Neuronal stem cell (in vitro differentiated cells): ENCODE results near the gene THADA.

Experiments
- DNase-seq: peaks from one replicate; pipeline ENCODE4 v3.0.0-alpha.2; 2013; ENCODE audit warnings: low spot score
- H2AFZ ChIP-seq: one replicate; pipeline ENCODE4 v1.6.1; 2013; ENCODE audit warnings: mild to moderate bottlenecking, low read length, inconsistent platforms
- H2AK5ac ChIP-seq: 2 replicates; pipeline ENCODE4 v1.6.1; 2013; ENCODE audit warnings: low read depth, mild to moderate bottlenecking, inconsistent platforms, low read length, moderate library complexity, mixed read lengths
- H2BK120ac ChIP-seq: 2 replicates; pipeline ENCODE4 v1.6.1; 2013; ENCODE audit warnings: low read depth, mild to moderate bottlenecking, inconsistent platforms, low read length, moderate library complexity, mixed read lengths
- H2BK12ac ChIP-seq: one replicate; pipeline ENCODE4 v1.6.1; 2013; ENCODE audit warnings: low read length, inconsistent platforms
- H2BK15ac ChIP-seq: 2 replicates; pipeline ENCODE4 v1.6.1; 2013; ENCODE audit warnings: mild to moderate bottlenecking, low read length, inconsistent platforms, mixed read lengths
- H2BK5ac ChIP-seq: one replicate; pipeline ENCODE4 v1.6.1; 2013; ENCODE audit warnings: inconsistent platforms, mild to moderate bottlenecking, low read length, moderate library complexity
- H3K14ac ChIP-seq: one replicate; pipeline ENCODE4 v1.6.1; 2013; ENCODE audit warnings: low read length, inconsistent platforms
- H3K18ac ChIP-seq: 2 replicates; pipeline ENCODE4 v1.6.1; 2013; ENCODE audit warnings: low read length, inconsistent platforms
- H3K23ac ChIP-seq: 2 replicates; pipeline ENCODE4 v1.6.1; 2013; ENCODE audit warnings: low read depth, mild to moderate bottlenecking, mixed read lengths, low read length, inconsistent platforms; ENCODE audit not compliant: poor library complexity
- H3K27ac ChIP-seq: replicated peaks from 3 replicates; pipeline ENCODE4 v1.5.1; 2013; ENCODE audit warnings: low read length, inconsistent platforms
- H3K27me3 ChIP-seq, 3 experiments: 2 replicates each; pipeline ENCODE4 v1.6.1; 2013; ENCODE audit warnings: low read length in 3 of 3, mild to moderate bottlenecking in 2 of 3, inconsistent platforms in 1 of 3, low read depth in 1 of 3, mixed read lengths in 1 of 3, moderate library complexity in 1 of 3; ENCODE audit not compliant: control insufficient read depth in 3 of 3, insufficient read depth in 3 of 3
- H3K36me3 ChIP-seq, 2 donors: replicated peaks in 1 of 2; 2 replicates each; pipeline ENCODE4 v1.6.1; 2013; ENCODE audit warnings: low read length in 2 of 2; ENCODE audit not compliant: control insufficient read depth in 2 of 2, insufficient read depth in 2 of 2
- H3K4ac ChIP-seq: 2 replicates; pipeline ENCODE4 v1.6.1; 2013; ENCODE audit warnings: inconsistent platforms, mild to moderate bottlenecking, low read length, moderate library complexity
- H3K4me1 ChIP-seq, 2 donors: 1 replicate in 1 of 2; 2 replicates in 1 of 2; pipeline ENCODE4 v1.6.1; 2013; ENCODE audit warnings: low read length in 2 of 2, low read depth in 1 of 2; ENCODE audit not compliant: control insufficient read depth in 2 of 2, insufficient read depth in 1 of 2
- H3K4me2 ChIP-seq: one replicate; pipeline ENCODE4 v1.6.1; 2013; ENCODE audit warnings: mild to moderate bottlenecking, low read length, inconsistent platforms; ENCODE audit not compliant: insufficient read depth, poor library complexity, severe bottlenecking
- H3K4me3 ChIP-seq, 2 donors: 2 replicates each; pipeline ENCODE4 v1.5.1; 2013; ENCODE audit warnings: low read length in 2 of 2, mild to moderate bottlenecking in 2 of 2, inconsistent platforms in 1 of 2, moderate library complexity in 1 of 2
- H3K79me1 ChIP-seq: one replicate; pipeline ENCODE4 v1.6.1; 2013; ENCODE audit warnings: low read depth, mild to moderate bottlenecking, inconsistent platforms, low read length, moderate library complexity
- H3K9ac ChIP-seq: one replicate; pipeline ENCODE4 v1.6.1; 2013; ENCODE audit warnings: mild to moderate bottlenecking, low read depth, low read length, inconsistent platforms; ENCODE audit not compliant: poor library complexity
- H3K9me3 ChIP-seq, 2 donors: replicated peaks in 1 of 2; 2 replicates each; pipeline versions ENCODE3 to v1.6.1; 2013; ENCODE audit warnings: low read length in 2 of 2, mild to moderate bottlenecking in 2 of 2, inconsistent platforms in 1 of 2, low read depth in 1 of 2, mixed read lengths in 1 of 2, moderate library complexity in 1 of 2; ENCODE audit not compliant: control insufficient read depth in 2 of 2, insufficient read depth in 1 of 2
- H4K8ac ChIP-seq: one replicate; pipeline ENCODE4 v1.6.1; 2013; ENCODE audit warnings: low read depth, mild to moderate bottlenecking, inconsistent platforms, low read length, moderate library complexity
- H4K91ac ChIP-seq: one replicate; pipeline ENCODE4 v1.6.1; 2013; ENCODE audit warnings: low read length, low read depth, mild to moderate bottlenecking, inconsistent platforms; ENCODE audit not compliant: poor library complexity
- WGBS, 2 donors: extraction: QIAGEN DNeasy Blood & Tissue Kit; methylation state at CpG; one replicate each; pipeline ENCODE4 v1.1.7; 2013; ENCODE audit warnings: missing lambda C conversion rate in 2 of 2, mixed read lengths in 1 of 2; ENCODE audit not compliant: insufficient read length in 2 of 2, insufficient replicate concordance in 1 of 2; ENCODE audit errors: extremely low coverage in 2 of 2; 5-methylcytosine and 5-hydroxymethylcytosine counted together

THADA gene

GRCh38 chr2:43209204-43209717 lies 386.6 kb downstream of the THADA start:
- Histone ChIP-seq H2AFZ (no peak overlapping the region), H2AK5ac (peak overlapping the region; percentile 41), H4K8ac (peak overlapping the region; percentile 43), H3K36me3 (no peaks in the 10 kb centered on the region), H3K23ac (no peak overlapping the region), H3K27ac (no peak overlapping the region), H2BK15ac (no peak overlapping the region), H2BK12ac (no peak overlapping the region), H3K4me1 (no peaks in the 10 kb centered on the region), H3K4me2 (no peak overlapping the region), H3K9ac (no peak overlapping the region), H2BK5ac (no peak overlapping the region), H3K79me1 (no peaks in the 10 kb centered on the region), H3K9me3 (no peaks in the 10 kb centered on the region), H3K14ac (no peak overlapping the region), H3K4ac (no peak overlapping the region), H3K27me3 (no peaks in the 10 kb centered on the region), H3K18ac (peak overlapping the region; percentile 25), H2BK120ac (no peak overlapping the region), H4K91ac (no peak overlapping the region), H3K4me3 (no peak overlapping the region)
- no peak for DNase-seq
- no CpG with 5 or more reads among the region's 5 CpGs for WGBS, 2 donors

GRCh38 chr2:43207553-43208300 lies 388.1 kb downstream of the THADA start:
- Histone ChIP-seq H2AK5ac (peak overlapping the region; percentile 41), H3K23ac (no peak overlapping the region), H3K27ac (no peak overlapping the region), H2BK5ac (no peak overlapping the region), H4K8ac (no peak overlapping the region), H2BK12ac (peak overlapping the region; percentile 46), H3K9me3 (no peaks in the 10 kb centered on the region), H3K79me1 (no peaks in the 10 kb centered on the region), H3K27me3 (no peaks in the 10 kb centered on the region), H4K91ac (no peak overlapping the region), H3K18ac (no peak overlapping the region), H3K36me3 (no peaks in the 10 kb centered on the region), H3K9ac (no peak overlapping the region), H2BK120ac (no peak overlapping the region), H3K4me2 (no peak overlapping the region), H3K4me3 (no peak overlapping the region), H2AFZ (no peak overlapping the region), H3K14ac (no peak overlapping the region), H3K4me1 (peaks cover 0 to 1% of the 10 kb centered on the region in 2 donors), H2BK15ac (peak overlapping the region; percentile 9), H3K4ac (no peak overlapping the region)
- DNase-seq = no peak
- no CpG with 5 or more reads among the region's 9 CpGs for WGBS, 2 donors

- Histone ChIP-seq H3K18ac (peak overlapping the region; percentile 67), H2AK5ac (no peak overlapping the region), H3K14ac (no peak overlapping the region), H4K8ac (no peak overlapping the region), H2BK15ac (no peak overlapping the region), H3K27me3 (no peaks in the 10 kb centered on the region), H3K23ac (no peak overlapping the region), H3K4me3 (no peak overlapping the region), H3K4me1 (peaks cover 0 to 1% of the 10 kb centered on the region in 2 donors), H3K36me3 (no peaks in the 10 kb centered on the region), H4K91ac (no peak overlapping the region), H2AFZ (no peak overlapping the region), H3K9me3 (no peaks in the 10 kb centered on the region), H3K79me1 (no peaks in the 10 kb centered on the region), H3K27ac (no peak overlapping the region), H2BK120ac (no peak overlapping the region), H3K4me2 (no peak overlapping the region), H2BK12ac (no peak overlapping the region), H3K9ac (no peak overlapping the region), H3K4ac (no peak overlapping the region), H2BK5ac (no peak overlapping the region)
- no peak for DNase-seq
- WGBS, 2 donors = no CpG with 5 or more reads among the region's 7 CpGs
These were observed 389.2 kb downstream of the THADA start for GRCh38 chr2:43206602-43207001.

GRCh38 chr2:43203373-43203772 lies 392.5 kb downstream of the THADA start:
- Histone ChIP-seq H3K9ac (no peak overlapping the region), H2BK15ac (no peak overlapping the region), H3K79me1 (no peaks in the 10 kb centered on the region), H2BK120ac (no peak overlapping the region), H3K9me3 (no peaks in the 10 kb centered on the region), H3K4ac (no peak overlapping the region), H2AFZ (no peak overlapping the region), H2BK12ac (no peak overlapping the region), H3K18ac (peak overlapping the region; percentile 65), H3K4me3 (no peak overlapping the region), H3K14ac (no peak overlapping the region), H2AK5ac (peak overlapping the region; percentile 64), H3K36me3 (no peaks in the 10 kb centered on the region), H4K8ac (no peak overlapping the region), H3K23ac (no peak overlapping the region), H4K91ac (no peak overlapping the region), H3K27me3 (no peaks in the 10 kb centered on the region), H3K4me1 (peaks cover 0 to 6% of the 10 kb centered on the region in 2 donors), H3K4me2 (no peak overlapping the region), H3K27ac (no peak overlapping the region), H2BK5ac (no peak overlapping the region)
- no CpG with 5 or more reads among the region's 11 CpGs for WGBS, 2 donors
- DNase-seq = no peak
